ENCODE results near the gene SPPL2C.

The SPPL2C gene

DNA sequence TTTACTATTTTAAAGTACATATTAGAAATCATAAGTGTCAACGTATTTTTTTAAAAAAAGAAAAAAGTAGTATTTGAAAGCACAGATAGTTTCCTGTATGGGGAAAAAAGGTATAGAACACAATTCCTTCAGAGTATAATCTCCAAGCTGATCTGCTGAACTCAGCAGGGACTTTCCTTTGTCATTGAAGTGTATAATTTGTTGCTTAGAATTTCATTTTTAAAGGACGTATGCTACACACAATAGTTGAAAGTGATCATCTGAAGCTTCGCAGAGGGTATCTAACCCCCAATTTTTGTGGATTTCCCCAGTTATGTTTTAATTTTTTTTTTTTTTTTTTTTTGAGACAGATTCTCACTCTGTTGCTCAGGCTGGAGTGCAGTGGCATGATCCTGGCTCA, 29.5 kb downstream of the SPPL2C start:
- no peak for DNase-seq (ENCODE audit: low read depth in 2 of 2, low spot score in 1 of 2)

DNA sequence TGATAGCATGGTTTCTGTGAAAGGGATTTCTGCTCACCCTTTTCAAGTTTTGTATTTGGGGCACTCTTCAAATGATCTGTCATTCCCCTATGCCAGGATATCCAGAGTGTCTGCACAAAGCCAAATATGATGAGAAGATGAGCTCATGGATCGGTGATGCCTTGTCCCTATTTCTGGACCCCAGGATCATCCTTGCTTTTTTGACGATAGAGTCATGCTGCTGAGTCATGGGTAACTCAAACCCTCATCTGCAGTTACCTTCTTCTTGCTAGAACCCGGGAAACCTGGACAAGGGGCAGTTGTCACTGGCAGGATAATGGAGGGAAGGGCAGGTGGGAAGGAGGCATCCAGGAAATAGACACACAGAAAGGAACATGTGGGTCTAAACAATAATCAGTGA, 31.9 kb downstream of the SPPL2C start:
- no peak for DNase-seq (ENCODE audit: low read depth in 2 of 2, low spot score in 1 of 2)

DNA sequence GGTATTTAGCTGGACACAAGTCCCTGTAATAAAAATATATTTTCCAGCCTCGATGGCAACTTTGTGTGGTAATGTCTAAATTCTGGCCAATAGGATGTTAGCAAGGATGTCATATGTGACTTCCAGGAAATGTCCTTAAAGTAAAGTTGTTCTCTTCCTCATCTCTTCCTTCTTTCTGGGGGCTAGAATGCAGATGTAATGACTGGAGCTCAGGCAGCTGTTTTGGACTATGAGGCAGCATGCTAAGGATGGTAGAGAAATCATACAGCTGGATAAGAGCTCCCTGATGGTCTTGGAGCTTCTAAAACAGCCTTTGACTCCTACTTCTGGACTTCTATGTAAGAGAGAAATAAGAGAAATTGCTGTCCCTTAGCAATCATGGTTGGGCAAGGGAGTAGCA, 32.8 kb downstream of the SPPL2C start:
- DNase-seq (ENCODE audit: low read depth in 2 of 2, low spot score in 1 of 2): no peak

DNA sequence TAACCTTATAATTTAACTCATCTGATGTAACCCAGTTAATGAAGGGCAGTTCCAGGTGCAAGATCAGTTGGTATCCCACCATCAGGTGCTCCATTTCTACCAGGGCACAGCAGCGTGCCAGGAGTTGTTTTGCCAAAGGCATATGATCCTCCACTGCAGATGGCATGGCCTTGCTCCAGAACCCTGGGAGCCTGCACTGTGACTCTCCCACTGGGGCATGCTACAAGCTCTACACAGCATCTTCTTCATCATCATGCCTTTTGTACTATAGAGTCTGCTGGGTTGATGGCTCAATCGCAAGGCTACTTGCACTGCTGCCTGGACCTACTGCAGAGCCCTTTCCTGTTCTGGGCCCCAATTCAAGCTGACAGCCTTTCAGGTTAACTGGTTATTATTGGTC, 38.4 kb downstream of the SPPL2C start:
- DNase-seq (ENCODE audit: low read depth in 2 of 2, low spot score in 1 of 2): no peak

DNA sequence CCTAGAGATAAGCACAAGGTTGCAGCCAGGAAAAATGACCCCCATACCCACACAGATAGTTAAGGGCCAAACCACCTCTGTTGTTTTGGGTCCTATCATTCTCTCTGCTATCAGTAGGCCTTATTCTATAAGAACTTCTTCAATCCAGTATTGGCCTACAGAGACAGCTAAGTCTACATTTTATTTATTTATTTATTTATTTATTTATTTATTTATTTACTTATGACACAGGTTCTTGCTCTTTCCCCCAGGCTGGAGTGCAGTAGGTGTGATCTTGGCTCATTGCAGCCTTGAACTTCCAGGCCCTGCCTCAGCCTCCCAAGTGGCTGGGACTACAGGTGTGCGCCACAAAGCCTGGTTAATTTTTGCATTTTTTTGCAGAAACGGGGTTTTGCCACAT, 42.2 kb downstream of the SPPL2C start:
- no peak for DNase-seq (ENCODE audit: low read depth in 2 of 2, low spot score in 1 of 2)

DNA sequence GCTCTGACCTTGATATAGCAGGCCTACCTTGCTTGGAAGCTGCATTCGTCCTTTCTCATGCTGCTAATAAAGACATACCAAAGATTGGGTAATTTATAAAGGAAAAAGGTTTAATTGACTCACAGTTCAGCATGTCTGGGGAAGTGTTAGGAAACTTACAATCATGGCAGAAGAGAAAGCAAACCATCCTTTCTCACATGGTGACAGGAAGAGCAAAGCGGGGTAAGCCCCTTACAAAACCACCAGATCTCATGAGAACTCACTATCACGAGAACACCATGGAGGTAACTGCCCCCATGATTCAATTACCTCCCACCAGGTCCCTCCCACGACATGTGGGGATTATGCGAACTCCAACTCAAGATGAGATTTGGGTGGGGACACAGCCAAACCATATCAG, 43.7 kb downstream of the SPPL2C start:
- DNase-seq (ENCODE audit: low read depth in 2 of 2, low spot score in 1 of 2): no peak

DNA sequence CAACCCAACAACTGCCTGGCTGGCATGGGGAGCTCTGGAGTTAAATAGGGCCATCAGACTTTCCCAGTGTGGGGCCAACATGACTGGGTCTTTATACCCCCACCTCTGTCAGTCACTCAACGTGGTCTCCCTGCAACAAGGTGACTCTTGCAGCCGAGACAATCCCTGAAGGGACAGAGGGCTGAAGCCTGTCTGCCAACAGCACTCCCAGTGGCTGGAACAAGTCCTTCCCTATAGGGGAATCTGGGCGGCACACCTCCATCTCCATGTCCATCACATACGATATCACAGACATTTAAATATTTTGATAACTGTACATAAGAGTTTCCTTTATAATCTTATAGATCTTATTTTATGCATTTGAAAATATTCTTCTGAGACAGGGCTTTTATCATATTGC, 44.9 kb downstream of the SPPL2C start:
- DNase-seq (ENCODE audit: low read depth in 2 of 2, low spot score in 1 of 2): no peak

DNA sequence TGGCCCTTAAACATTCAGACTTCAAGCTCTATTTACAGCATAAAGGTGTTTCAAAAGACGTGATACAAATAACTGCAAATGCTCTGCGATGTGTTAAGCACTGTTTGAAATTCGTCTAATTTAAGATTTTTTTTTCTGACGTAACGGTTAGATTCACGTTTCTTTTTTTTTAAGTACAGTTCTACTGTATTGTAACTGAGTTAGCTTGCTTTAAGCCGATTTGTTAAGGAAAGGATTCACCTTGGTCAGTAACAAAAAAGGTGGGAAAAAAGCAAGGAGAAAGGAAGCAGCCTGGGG, 49.0 kb downstream of the SPPL2C start:
- DNase-seq (ENCODE audit: low read depth in 2 of 2, low spot score in 1 of 2): no peak

DNA sequence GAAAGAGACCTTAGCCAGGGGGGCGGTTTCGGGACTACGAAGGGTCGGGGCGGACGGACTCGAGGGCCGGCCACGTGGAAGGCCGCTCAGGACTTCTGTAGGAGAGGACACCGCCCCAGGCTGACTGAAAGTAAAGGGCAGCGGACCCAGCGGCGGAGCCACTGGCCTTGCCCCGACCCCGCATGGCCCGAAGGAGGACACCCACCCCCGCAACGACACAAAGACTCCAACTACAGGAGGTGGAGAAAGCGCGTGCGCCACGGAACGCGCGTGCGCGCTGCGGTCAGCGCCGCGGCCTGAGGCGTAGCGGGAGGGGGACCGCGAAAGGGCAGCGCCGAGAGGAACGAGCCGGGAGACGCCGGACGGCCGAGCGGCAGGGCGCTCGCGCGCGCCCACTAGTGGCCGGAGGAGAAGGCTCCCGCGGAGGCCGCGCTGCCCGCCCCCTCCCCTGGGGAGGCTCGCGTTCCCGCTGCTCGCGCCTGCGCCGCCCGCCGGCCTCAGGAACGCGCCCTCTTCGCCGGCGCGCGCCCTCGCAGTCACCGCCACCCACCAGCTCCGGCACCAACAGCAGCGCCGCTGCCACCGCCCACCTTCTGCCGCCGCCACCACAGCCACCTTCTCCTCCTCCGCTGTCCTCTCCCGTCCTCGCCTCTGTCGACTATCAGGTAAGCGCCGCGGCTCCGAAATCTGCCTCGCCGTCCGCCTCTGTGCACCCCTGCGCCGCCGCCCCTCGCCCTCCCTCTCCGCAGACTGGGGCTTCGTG, 49.5 kb downstream of the SPPL2C start, which contains the start of gene MAPT:
Gene MAPT, plus strand, starts transcription at position 533 of the 763 bp plus-strand sequence. CDS start 67,784 bp downstream, outside the sequence.
- DNase-seq (ENCODE audit: low read depth in 2 of 2, low spot score in 1 of 2): peak; percentile 40 to 64

DNA sequence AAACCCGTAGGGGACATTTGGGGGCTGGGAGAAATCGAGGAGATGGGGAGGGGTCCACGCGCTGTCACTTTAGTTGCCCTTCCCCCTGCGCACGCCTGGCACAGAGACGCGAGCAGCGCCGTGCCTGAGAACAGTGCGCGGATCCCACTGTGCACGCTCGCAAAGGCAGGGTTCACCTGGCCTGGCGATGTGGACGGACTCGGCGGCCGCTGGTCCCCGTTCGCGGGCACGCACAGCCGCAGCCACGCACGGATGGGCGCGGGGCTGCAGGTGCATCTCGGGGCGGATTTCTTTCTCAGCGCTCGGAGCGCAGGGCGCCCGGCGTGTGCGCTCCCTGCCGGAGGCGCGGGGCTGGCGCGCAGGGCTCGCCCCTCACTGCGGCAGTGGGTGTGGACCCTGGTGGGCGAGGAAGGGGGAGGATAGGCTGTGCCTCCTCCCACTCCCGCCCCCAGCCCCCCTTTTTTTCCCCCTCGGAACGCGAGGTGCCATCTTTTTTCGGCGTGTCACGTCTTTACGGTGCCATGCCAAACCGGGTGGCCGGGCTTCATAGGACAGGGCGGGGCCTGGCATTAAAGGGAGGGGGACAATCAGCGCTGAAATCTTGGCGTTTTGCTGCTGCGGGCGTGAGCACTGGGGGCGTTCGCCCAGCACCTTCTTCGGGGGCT, 50.8 kb downstream of the SPPL2C start:
- DNase-seq (ENCODE audit: low read depth in 2 of 2, low spot score in 1 of 2): no peak

DNA sequence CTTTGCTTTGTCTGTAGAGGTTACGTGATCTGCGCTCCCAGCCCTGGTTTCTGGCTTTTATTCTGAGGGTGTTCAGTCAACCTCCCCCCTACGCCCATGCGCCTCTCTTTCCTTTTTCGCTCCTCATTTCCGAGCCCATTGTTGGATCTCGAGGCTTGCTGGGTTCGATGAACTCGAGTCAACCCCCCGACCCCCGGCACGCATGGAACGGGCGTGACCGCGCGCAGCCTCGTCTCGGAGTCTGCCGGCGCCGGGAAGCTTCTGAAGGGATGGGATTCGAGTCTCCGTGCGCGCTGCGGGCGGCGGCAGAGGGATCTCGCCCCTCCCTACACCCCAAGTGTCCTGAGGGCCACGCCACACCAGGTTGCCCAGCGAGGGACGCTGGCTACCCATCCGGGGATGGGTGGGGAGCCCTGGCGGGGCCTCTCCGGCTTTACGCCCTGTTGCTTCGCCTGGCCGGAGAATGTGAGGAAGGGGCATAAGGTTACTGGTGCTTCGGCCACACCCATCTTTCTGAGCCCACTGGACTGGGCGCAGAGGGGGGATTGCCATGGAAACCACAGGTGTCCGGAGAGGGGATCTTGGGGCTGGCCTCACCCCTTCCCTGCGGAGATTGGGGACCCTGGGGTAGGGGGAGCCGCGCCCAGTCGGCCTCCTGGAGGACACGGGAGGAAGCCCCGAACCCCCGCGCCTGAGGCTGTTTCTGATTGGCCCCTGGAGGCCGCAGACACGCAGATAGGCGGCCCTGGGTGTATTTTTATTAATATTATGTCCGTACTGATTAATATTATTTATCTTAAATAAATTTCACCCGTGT, 51.5 kb downstream of the SPPL2C start:
- DNase-seq (ENCODE audit: low read depth in 2 of 2, low spot score in 1 of 2): no peak

All from stimulated activated CD8-positive, alpha-beta memory T cell treated with anti-CD3 and anti-CD28 coated beads, Interleukin-4, amount 100 ng/mL, for 1 hour (primary cell).